GM23338 (cell line): Measurements from ENCODE around the gene SRD5A2.

Source experiments
- CTCF ChIP-seq, 2 experiments: fragments of 200-600 bp in 1 of 2; sonication (generic) in 1 of 2; conservative IDR thresholded peaks; 2 replicates each; pipeline versions ENCODE4 v1.5.1 to v1.6.1; 2016 to 2017; ENCODE audit warnings: antibody characterized with exemption in 2 of 2, low read depth in 2 of 2, mild to moderate bottlenecking in 2 of 2, moderate library complexity in 1 of 2
- EZH2 ChIP-seq: fragments of 200-600 bp; sonication (generic); IDR thresholded peaks from one replicate; pipeline ENCODE4 v1.8.0; 2017; ENCODE audit warnings: antibody characterized with exemption, mild to moderate bottlenecking, low read depth; ENCODE audit not compliant: unreplicated experiment
- EZH2phosphoT487 ChIP-seq: fragments of 200-600 bp; sonication (generic); IDR thresholded peaks from one replicate; pipeline ENCODE4 v1.8.1; 2018; ENCODE audit warnings: antibody characterized with exemption; ENCODE audit not compliant: unreplicated experiment
- JUNB ChIP-seq: IDR thresholded peaks from one replicate; pipeline ENCODE4 v1.6.1; 2016; ENCODE audit warnings: antibody characterized with exemption; ENCODE audit not compliant: unreplicated experiment
- POLR2AphosphoS5 ChIP-seq: IDR thresholded peaks from 2 replicates; pipeline ENCODE4 v1.6.1; 2016; ENCODE audit warnings: antibody characterized with exemption, low read depth
- REST ChIP-seq: IDR thresholded peaks from one replicate; pipeline ENCODE4 v1.6.1; 2018; ENCODE audit warnings: antibody characterized with exemption; ENCODE audit not compliant: unreplicated experiment
- ZNF114 ChIP-seq: fragments of 250-450 bp; sonication (Bioruptor Pico); IDR thresholded peaks from 2 replicates; pipeline ENCODE4 v1.5.0; 2020; ENCODE audit warnings: mild to moderate bottlenecking, moderate library complexity

GRCh38 chr2:31547485-31547884, 33.3 kb downstream of the SRD5A2 start:
- no peak for TF ChIP-seq CTCF (conservative IDR thresholded peaks at IDR 0.05; ENCODE audit: low read depth in 2 of 2)
- no peak for TF ChIP-seq REST
- TF ChIP-seq POLR2AphosphoS5, result no peak
- TF ChIP-seq EZH2, result no peak
- no peak for TF ChIP-seq JUNB
- no peak for TF ChIP-seq EZH2phosphoT487
- TF ChIP-seq ZNF114 (CRISPR knock-in tag), result no peak
